Ascending aorta (tissue), 2 donors: ENCODE measurements around the gene ECE2. TPM values are rescaled to one million over a fixed set of nuclear protein-coding genes. Genes with fewer than 3 reads are reported as not detected.
"Not testable (repeated sequence)": the region's sequence is repeated elsewhere in the genome, so short reads cannot be mapped to it uniquely, and the experiment has no call there.

Source experiments
- DNase-seq, 2 donors: peaks; one replicate each; pipeline ENCODE4 v3.0.0-alpha.2; 2019; ENCODE audit warnings: low spot score in 2 of 2
- H3K27ac ChIP-seq, 2 donors: fragments of 200-600 bp; sonication (generic); one replicate each; pipeline ENCODE4 v1.5.1; 2016 to 2017; ENCODE audit warnings: mild to moderate bottlenecking in 1 of 2
- H3K27me3 ChIP-seq: fragments of 200-600 bp; sonication (generic); one replicate; pipeline ENCODE4 v1.5.1; 2017
- H3K36me3 ChIP-seq, 2 donors: fragments of 200-600 bp; sonication (generic); one replicate each; pipeline ENCODE4 v1.5.1; 2016
- H3K4me1 ChIP-seq, 2 donors: fragments of 200-600 bp; sonication (generic); one replicate each; pipeline ENCODE4 v1.5.1; 2016 to 2017; ENCODE audit warnings: mild to moderate bottlenecking in 1 of 2
- H3K4me3 ChIP-seq, 2 donors: fragments of 200-600 bp; sonication (generic); one replicate each; pipeline ENCODE4 v1.5.1; 2016 to 2017; ENCODE audit warnings: mild to moderate bottlenecking in 1 of 2
- H3K9me3 ChIP-seq, 2 donors: fragments of 200-600 bp; sonication (generic); one replicate each; pipeline ENCODE4 v1.5.1; 2016
- CTCF ChIP-seq, 3 experiments: fragments of 200-600 bp in 2 of 3; fragments of 450-650 bp in 1 of 3; sonication (generic) in 2 of 3; IDR thresholded peaks; one replicate each; pipeline ENCODE4 v1.5.1; 2016 to 2019; ENCODE audit warnings: antibody characterized with exemption in 3 of 3, mild to moderate bottlenecking in 1 of 3, moderate library complexity in 1 of 3
- intact Hi-C: fragments of 100-400 bp; cut with DNase I; formaldehyde crosslinking; loops from one replicate; pipeline ENCODE4 v1.15.1; 2023
- total RNA-seq: library from RNA; depleted of rRNA; stranded (reverse); fragments of >200 nt; gene quantifications from one replicate; pipeline ENCODE4 v1.1.0, GENCODE V29; 2016

ECE2 gene
- total RNA-seq, 1 donor from 2014 or later = not detected

GRCh38 chr3:184259878-184260723 is 15.7 kb upstream of the ECE2 start:
- Histone ChIP-seq H3K4me3 (peak overlapping the region; percentile 54 to 72), H3K27me3 (peaks cover 19% of the 10 kb centered on the region), H3K4me1 (peaks cover 14 to 21% of the 10 kb centered on the region in 2 donors), H3K36me3 (no peaks in the 10 kb centered on the region), H3K27ac (no peak overlapping the region), H3K9me3 (no peaks in the 10 kb centered on the region)
- no peak for TF ChIP-seq CTCF (IDR thresholded peaks at IDR 0.05)
- intact Hi-C loops = no loop called here
- DNase-seq = no peak

- H3K27ac ChIP-seq = no peak overlapping the region
- intact Hi-C loops = no loop called here
- H3K4me3 ChIP-seq = peak overlapping the region; percentile 54 to 72
- TF ChIP-seq CTCF (IDR thresholded peaks at IDR 0.05) = no peak
- peaks cover 14 to 21% of the 10 kb centered on the region in 2 donors for H3K4me1 ChIP-seq
- peaks cover 24% of the 10 kb centered on the region for H3K27me3 ChIP-seq
- H3K9me3 ChIP-seq = no peaks in the 10 kb centered on the region
- DNase-seq = no peak
- H3K36me3 ChIP-seq = no peaks in the 10 kb centered on the region
Measured at GRCh38 chr3:184260724-184261269, 15.0 kb upstream of the ECE2 start.

GRCh38 chr3:184261270-184261853 is 14.5 kb upstream of the ECE2 start, which contains the start of gene CAMK2N2:
CAMK2N2 (minus strand) TSS chr3:184261553; CDS start chr3:184261285, 268 bp downstream.
- intact Hi-C loops = no loop called here

GRCh38 chr3:184261854-184262763 is 13.7 kb upstream of the ECE2 start:
- Histone ChIP-seq H3K4me1 (peaks cover 14 to 21% of the 10 kb centered on the region in 2 donors), H3K27ac (no peak overlapping the region), H3K36me3 (no peaks in the 10 kb centered on the region), H3K27me3 (peaks cover 26% of the 10 kb centered on the region), H3K9me3 (no peaks in the 10 kb centered on the region), H3K4me3 (peak overlapping the region; percentile 54 to 72)
- intact Hi-C loops = no loop called here
- TF ChIP-seq CTCF (IDR thresholded peaks at IDR 0.05) = no peak
- no peak for DNase-seq

More at GRCh38 chr3:184261270-184261853, 14.5 kb upstream of the ECE2 start, which contains the start of gene CAMK2N2:
- H3K4me3 ChIP-seq = peak within 1 kb of the TSS; percentile 54 to 72
- H3K4me1 ChIP-seq = peaks cover 14 to 21% of the 10 kb centered on the region in 2 donors
- no peaks in the 10 kb centered on the region for H3K36me3 ChIP-seq
- peaks cover 26% of the 10 kb centered on the region for H3K27me3 ChIP-seq
- TF ChIP-seq CTCF (IDR thresholded peaks at IDR 0.05) = no peak
- no peak within 1 kb of the TSS for H3K27ac ChIP-seq
- no peaks in the 10 kb centered on the region for H3K9me3 ChIP-seq
- DNase-seq = no peak

- DNase-seq = no peak
- intact Hi-C loops = no loop called here
- Histone ChIP-seq H3K4me3 (peak overlapping the region in 1 of 2 donors; percentile 72), H3K36me3 (no peaks in the 10 kb centered on the region), H3K9me3 (no peaks in the 10 kb centered on the region), H3K4me1 (peaks cover 14 to 21% of the 10 kb centered on the region in 2 donors), H3K27ac (no peak overlapping the region), H3K27me3 (peaks cover 26% of the 10 kb centered on the region)
- no peak for TF ChIP-seq CTCF (IDR thresholded peaks at IDR 0.05)
Measured at GRCh38 chr3:184262764-184263179, 13.1 kb upstream of the ECE2 start.

- H3K27ac ChIP-seq, H3K9me3 ChIP-seq, intact Hi-C loops, H3K4me1 ChIP-seq, H3K4me3 ChIP-seq, H3K36me3 ChIP-seq, DNase-seq: not testable (repeated sequence)
- H3K27me3 ChIP-seq = peaks cover 17% of the 10 kb centered on the region
Measured at GRCh38 chr3:184267249-184267648, 8.6 kb upstream of the ECE2 start.
